ENCODE measurements around the gene SIRPG. TPM values are rescaled to one million over a fixed set of nuclear protein-coding genes. Genes with fewer than 3 reads are reported as not detected.
A peak's percentile ranks its signal among the peaks of the same experiment; 100 is the strongest.
"Not testable (repeated sequence)": the region's sequence is repeated elsewhere in the genome, so short reads cannot be mapped to it uniquely, and the experiment has no call there.

The SIRPG gene
- total RNA-seq, 2 experiments from 2014 or later: 93.8 to 122 TPM

DNA sequence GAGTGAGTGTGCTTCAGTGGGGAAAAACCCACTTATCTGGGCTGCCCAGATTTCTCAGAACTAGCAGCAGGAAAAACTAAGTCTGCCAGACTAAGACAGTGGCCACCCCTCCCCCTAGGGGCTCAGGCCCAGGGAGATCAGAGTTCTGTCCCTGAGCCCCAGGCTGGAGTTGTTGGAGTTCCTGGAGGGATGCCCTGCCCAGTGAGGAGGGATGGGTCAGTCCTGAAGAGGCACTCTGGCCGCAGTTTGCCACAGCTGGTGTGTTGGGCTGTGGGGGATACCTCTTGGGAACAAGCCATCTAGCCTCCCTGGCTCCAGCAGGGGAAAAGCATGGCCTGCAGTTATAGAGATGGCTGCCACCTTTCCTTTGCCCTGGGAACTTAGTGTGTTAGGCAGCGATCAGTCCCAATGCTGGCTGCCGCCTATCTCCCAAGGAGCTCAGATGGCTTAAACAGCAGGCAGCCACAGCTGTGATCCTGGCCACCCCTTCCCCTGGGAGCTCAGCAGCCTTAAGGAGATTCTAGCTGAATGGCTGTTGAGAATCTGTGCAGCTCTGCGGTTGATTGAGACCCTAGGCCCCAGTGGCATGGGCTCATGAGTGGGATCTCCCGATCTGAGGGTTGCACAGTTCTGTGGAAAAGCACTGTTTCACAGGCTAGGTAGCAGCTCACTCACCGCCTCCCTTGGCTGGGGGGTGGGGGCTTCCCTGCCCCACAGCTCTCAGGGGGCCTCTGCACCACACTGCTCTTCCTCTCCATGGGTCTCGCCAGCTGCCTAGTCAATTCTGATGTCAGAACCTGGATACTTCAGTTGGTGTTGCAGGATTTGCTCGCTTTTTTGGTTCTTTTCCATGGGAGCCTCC, 13.2 kb downstream of the SIRPG start:
- no peak overlapping the region for H3K27ac Mint-ChIP-seq
- H3K27me3 Mint-ChIP-seq: no peaks in the 10 kb centered on the region
- DNase-seq (no peak), ATAC-seq (no peak)
- CTCF ChIA-PET: no interaction called here
- H3K4me1 Mint-ChIP-seq: peaks cover 31% of the 10 kb centered on the region
- peaks cover 58% of the 10 kb centered on the region for H3K36me3 Mint-ChIP-seq
- H3K9me3 Mint-ChIP-seq (ENCODE audit: low read depth): peaks cover 2% of the 10 kb centered on the region
- H3K4me3 Mint-ChIP-seq: no peak overlapping the region

GRCh38 chr20:1638643-1639042, 18.9 kb downstream of the SIRPG start:
- ATAC-seq; H3K4me1 Mint-ChIP-seq; CTCF ChIA-PET; H3K9me3 Mint-ChIP-seq (ENCODE audit: low read depth); H3K27ac Mint-ChIP-seq; DNase-seq; H3K4me3 Mint-ChIP-seq; H3K27me3 Mint-ChIP-seq: not testable (repeated sequence)
- peaks cover 37% of the 10 kb centered on the region for H3K36me3 Mint-ChIP-seq

DNA sequence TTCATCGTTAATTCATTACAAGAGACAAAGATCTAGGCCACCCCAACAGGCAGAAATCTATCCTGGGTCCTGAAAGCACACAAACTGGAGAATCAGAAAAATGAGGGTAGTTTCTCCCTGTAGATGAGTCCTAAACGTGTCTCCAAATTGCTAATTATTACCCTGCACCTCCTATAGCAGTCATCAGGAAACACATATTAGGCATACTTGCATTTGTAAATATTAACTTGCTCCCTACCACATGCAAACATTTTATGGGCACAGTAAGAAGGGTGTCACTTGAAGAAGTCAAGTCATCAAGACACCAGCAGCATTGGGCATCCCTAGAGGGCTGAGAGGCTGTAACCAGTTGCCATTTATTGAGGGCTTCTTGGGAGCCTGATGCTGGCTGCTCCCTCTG, 19.8 kb downstream of the SIRPG start:
- Mint-ChIP-seq H3K27ac (no peak overlapping the region), H3K36me3 (peaks cover 44% of the 10 kb centered on the region), H3K4me1 (peaks cover 15% of the 10 kb centered on the region), H3K9me3 (ENCODE audit: low read depth) (peaks cover 2% of the 10 kb centered on the region), H3K27me3 (no peaks in the 10 kb centered on the region), H3K4me3 (no peak overlapping the region)
- DNase-seq (no peak), ATAC-seq (no peak)
- CTCF ChIA-PET: no interaction called here

DNA sequence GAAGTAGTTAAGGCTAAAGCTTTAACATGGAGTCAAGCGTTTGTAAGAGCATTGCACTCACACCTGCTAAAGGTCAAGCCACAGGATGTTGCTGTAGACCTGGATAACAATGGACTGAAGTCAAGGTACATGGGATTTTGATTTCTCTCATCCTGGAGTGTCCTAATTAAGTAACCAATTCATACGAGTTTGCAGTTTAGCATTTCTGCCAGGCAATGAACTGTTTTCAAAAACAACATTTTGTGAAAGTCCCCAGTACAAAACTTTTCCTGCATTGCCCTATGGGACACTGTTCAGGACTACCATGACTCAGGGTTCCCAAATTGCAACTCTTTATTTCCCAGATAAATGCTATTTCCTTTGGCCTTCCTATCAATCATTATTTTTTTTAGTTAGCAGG, 20.4 kb downstream of the SIRPG start:
- Mint-ChIP-seq H3K27ac (no peak overlapping the region), H3K4me3 (no peak overlapping the region), H3K4me1 (peaks cover 20% of the 10 kb centered on the region), H3K9me3 (ENCODE audit: low read depth) (peaks cover 2% of the 10 kb centered on the region), H3K27me3 (no peaks in the 10 kb centered on the region), H3K36me3 (peaks cover 49% of the 10 kb centered on the region)
- CTCF ChIA-PET: interaction anchor here (0.9 kb wide), 1 partner anchor 98 kb away, joined by 3 read pairs; no protein-coding TSS in a partner anchor
- ATAC-seq: no peak
- no peak for DNase-seq

DNA sequence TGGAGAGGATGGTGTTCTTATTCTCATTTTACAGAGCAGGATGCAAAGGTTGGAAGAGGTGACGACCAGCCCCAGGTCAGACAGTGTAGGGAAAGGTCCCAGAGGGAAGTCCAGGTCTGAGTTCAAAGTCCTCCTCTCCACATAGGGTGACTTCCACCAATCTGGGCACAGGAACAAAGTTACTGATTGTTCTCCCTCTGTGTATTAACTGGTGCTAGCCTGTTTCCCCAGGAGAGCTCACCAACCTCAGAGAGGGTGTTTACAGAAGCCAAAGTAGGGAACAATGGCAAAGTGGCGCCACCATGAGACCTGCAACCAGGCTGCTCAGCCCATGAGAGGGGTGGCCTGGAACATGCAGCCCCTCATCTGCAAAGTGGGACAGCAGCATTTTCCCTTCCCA, 21.0 kb downstream of the SIRPG start:
- Mint-ChIP-seq H3K27me3 (no peaks in the 10 kb centered on the region), H3K36me3 (peaks cover 54% of the 10 kb centered on the region), H3K27ac (no peak overlapping the region), H3K4me3 (no peak overlapping the region), H3K4me1 (peaks cover 26% of the 10 kb centered on the region), H3K9me3 (ENCODE audit: low read depth) (peaks cover 2% of the 10 kb centered on the region)
- CTCF ChIA-PET: interaction anchor here (0.9 kb wide), 1 partner anchor 98 kb away, joined by 3 read pairs; no protein-coding TSS in a partner anchor
- no peak for DNase-seq
- no peak for ATAC-seq

DNA sequence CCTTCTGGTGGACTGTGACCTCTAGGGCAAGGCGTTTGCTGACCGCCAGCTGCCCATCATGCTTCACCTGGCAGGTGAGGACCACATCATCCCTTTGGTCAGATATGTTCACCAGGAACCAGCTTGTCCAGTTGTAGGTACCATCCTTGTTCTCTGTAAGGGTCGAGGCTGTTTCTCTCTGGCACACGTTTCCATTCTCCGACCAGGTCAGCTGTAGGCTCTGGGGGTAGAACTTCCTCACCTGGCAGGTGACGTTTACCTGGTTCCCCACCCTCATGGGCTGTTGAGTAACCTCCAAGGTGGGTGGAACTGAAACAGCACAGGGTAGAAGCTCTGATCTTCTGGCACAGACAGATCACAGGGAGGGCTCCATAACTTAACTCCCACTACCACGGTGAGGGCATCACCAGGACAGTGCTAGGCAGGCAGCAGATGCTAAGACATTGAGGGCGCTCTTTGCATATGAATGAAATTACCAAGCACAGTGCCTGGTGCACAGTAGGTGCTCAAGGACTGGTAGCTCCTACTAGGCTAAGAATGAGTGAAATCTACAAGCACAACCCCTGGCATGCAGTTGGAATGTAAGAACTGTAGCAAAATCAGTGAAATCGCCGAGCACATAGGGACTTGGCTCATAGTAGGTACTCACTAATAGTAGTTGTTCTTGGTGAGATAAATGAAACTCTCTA, 22.1 kb downstream of the SIRPG start:
- H3K36me3 Mint-ChIP-seq: peaks cover 58% of the 10 kb centered on the region
- H3K4me1 Mint-ChIP-seq: peaks cover 34% of the 10 kb centered on the region
- H3K27ac Mint-ChIP-seq: no peak overlapping the region
- ATAC-seq (no peak), DNase-seq (no peak)
- H3K4me3 Mint-ChIP-seq: no peak overlapping the region
- H3K27me3 Mint-ChIP-seq: no peaks in the 10 kb centered on the region
- peaks cover 2% of the 10 kb centered on the region for H3K9me3 Mint-ChIP-seq (ENCODE audit: low read depth)
- CTCF ChIA-PET: interaction anchor here (0.9 kb wide), 1 partner anchor 99 kb away, joined by 3 read pairs; no protein-coding TSS in a partner anchor

DNA sequence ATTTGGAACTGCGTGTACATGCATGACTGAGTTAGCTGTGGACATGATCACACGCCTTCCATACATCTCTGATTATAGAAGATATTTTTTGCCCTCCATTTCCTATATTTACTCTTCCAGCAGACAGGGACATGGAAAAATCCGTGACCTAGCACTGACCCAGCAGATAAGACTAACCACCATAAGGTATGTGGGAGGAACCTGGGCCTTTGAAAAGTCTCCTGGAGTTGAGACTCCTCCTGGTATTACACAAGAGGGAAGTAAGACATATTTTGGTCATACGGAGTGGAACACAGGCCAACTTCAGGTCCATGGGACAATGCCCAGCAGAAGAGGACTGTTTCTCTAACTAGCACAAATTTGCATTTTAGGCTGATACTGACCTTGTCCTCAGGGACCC, 24.0 kb downstream of the SIRPG start:
- no peaks in the 10 kb centered on the region for H3K27me3 Mint-ChIP-seq
- CTCF ChIA-PET: no interaction called here
- no peak overlapping the region for H3K27ac Mint-ChIP-seq
- no peaks in the 10 kb centered on the region for H3K9me3 Mint-ChIP-seq (ENCODE audit: low read depth)
- H3K4me1 Mint-ChIP-seq: peaks cover 32% of the 10 kb centered on the region
- ATAC-seq: no peak
- H3K36me3 Mint-ChIP-seq: peaks cover 63% of the 10 kb centered on the region
- no peak for DNase-seq
- H3K4me3 Mint-ChIP-seq: no peak overlapping the region

- DNase-seq (peak; percentile 75), ATAC-seq (peak; percentile 88)
- Mint-ChIP-seq H3K9me3 (ENCODE audit: low read depth) (no peaks in the 10 kb centered on the region), H3K4me3 (peak overlapping the region; percentile 26), H3K4me1 (peaks cover 35% of the 10 kb centered on the region), H3K36me3 (peaks cover 73% of the 10 kb centered on the region), H3K27ac (peak overlapping the region; percentile 70), H3K27me3 (no peaks in the 10 kb centered on the region)
- CTCF ChIA-PET: interaction anchor here (1.5 to 1.9 kb wide), 3 partner anchors 102 to 145 kb away, joined by 4 to 6 read pairs (median 4); no protein-coding TSS in a partner anchor
Observed at GRCh38 chr20:1632178-1632577, 25.4 kb downstream of the SIRPG start.

DNA sequence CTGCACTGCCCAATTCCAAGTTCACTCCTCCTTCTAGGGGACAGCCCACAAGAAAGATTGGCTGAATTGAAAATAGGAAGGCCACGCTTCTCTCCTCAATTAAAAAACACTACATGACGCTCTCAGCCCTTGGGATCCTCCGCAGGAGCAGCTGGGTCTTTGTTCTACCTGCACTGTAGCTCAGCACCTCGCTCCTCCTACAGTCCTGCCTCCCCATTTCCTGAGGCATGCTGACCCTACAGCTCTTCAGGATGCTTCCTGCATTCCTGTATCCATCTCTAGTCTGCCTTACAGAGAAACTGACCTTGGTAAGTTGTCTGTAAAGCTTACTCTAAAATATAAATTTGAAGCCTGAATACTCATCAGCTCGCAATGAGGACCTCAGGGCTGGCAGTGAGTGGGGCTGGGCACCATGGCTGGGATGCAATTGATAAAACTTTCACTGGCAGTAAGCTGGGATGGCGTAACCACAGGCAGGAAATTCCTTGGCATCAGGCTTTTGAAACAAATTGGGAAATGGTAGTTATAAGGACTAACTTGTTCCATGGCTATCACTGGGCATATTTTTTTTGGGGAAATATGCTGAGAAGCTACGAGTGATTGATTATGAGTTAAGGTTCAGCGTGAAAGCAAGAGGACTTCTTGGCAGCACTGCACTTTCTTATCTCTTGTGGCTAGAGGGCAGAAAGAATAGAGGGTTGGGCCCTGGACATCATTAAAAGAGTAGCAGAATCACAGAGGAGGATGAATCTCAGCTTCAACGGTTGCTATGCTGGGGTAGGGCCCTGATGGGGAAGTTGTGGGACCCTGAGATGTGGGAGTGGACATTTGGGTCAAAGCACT, 26.0 kb downstream of the SIRPG start:
- Mint-ChIP-seq H3K4me3 (peak overlapping the region; percentile 26), H3K27me3 (no peaks in the 10 kb centered on the region)
- peak; percentile 40 for ATAC-seq

GRCh38 chr20:1630186-1630585, 27.4 kb downstream of the SIRPG start:
- Mint-ChIP-seq H3K9me3 (ENCODE audit: low read depth) (no peaks in the 10 kb centered on the region), H3K36me3 (peaks cover 62% of the 10 kb centered on the region)

More for the DNA sequence above, 26.0 kb downstream of the SIRPG start:
- Mint-ChIP-seq H3K9me3 (ENCODE audit: low read depth) (no peaks in the 10 kb centered on the region), H3K4me1 (peaks cover 40% of the 10 kb centered on the region), H3K36me3 (peaks cover 71% of the 10 kb centered on the region), H3K27ac (peak overlapping the region; percentile 70)
- CTCF ChIA-PET: interaction anchor here (1.5 to 1.9 kb wide), 3 partner anchors 103 to 146 kb away, joined by 4 to 6 read pairs (median 4); no protein-coding TSS in a partner anchor
- no peak for DNase-seq

GRCh38 chr20:1629321-1629720, 28.3 kb downstream of the SIRPG start:
- Mint-ChIP-seq H3K4me1 (peaks cover 53% of the 10 kb centered on the region), H3K4me3 (no peak overlapping the region), H3K36me3 (peaks cover 57% of the 10 kb centered on the region), H3K9me3 (ENCODE audit: low read depth) (no peaks in the 10 kb centered on the region), H3K27ac (no peak overlapping the region), H3K27me3 (no peaks in the 10 kb centered on the region)
- DNase-seq: no peak
- no peak for ATAC-seq
- CTCF ChIA-PET: no interaction called here

More at GRCh38 chr20:1630186-1630585, 27.4 kb downstream of the SIRPG start:
- Mint-ChIP-seq H3K27ac (no peak overlapping the region), H3K4me1 (peaks cover 47% of the 10 kb centered on the region), H3K4me3 (no peak overlapping the region), H3K27me3 (no peaks in the 10 kb centered on the region)
- ATAC-seq (no peak), DNase-seq (no peak)
- CTCF ChIA-PET: no interaction called here

GRCh38 chr20:1628621-1629020, 29.0 kb downstream of the SIRPG start:
- no peak overlapping the region for H3K4me3 Mint-ChIP-seq
- H3K27me3 Mint-ChIP-seq: no peaks in the 10 kb centered on the region
- peaks cover 53% of the 10 kb centered on the region for H3K36me3 Mint-ChIP-seq
- CTCF ChIA-PET: no interaction called here
- H3K4me1 Mint-ChIP-seq: peaks cover 54% of the 10 kb centered on the region
- ATAC-seq (no peak), DNase-seq (no peak)
- H3K9me3 Mint-ChIP-seq (ENCODE audit: low read depth): no peaks in the 10 kb centered on the region
- H3K27ac Mint-ChIP-seq: no peak overlapping the region

DNA sequence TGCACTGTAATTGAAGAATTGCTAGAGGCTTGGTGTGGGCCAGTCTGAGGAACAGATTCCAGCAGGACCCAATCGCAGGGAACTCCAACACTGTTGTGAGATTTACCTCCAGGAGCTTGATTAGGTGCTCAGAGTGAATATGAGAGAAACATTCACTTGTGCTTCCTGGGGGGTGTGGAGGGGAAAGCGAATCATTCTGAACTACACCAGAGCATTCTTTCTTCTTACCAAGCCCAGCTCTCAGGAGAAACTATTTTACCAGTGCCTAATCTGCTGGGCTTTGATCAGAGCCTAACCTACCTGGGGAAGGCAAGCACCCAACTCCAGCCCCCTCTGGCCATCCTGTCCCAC, 30.4 kb downstream of the SIRPG start:
- peaks cover 53% of the 10 kb centered on the region for H3K4me1 Mint-ChIP-seq
- no peaks in the 10 kb centered on the region for H3K9me3 Mint-ChIP-seq (ENCODE audit: low read depth)
- no peaks in the 10 kb centered on the region for H3K27me3 Mint-ChIP-seq
- H3K36me3 Mint-ChIP-seq: peaks cover 46% of the 10 kb centered on the region
- no peak overlapping the region for H3K27ac Mint-ChIP-seq
- CTCF ChIA-PET: interaction anchor here (1.1 kb wide), 1 partner anchor 108 kb away, joined by 3 read pairs; no protein-coding TSS in a partner anchor
- H3K4me3 Mint-ChIP-seq: no peak overlapping the region
- DNase-seq: no peak
- no peak for ATAC-seq
